ENCODE measurements around the gene ZNF385C. TPM values are rescaled to one million over a fixed set of nuclear protein-coding genes. Genes with fewer than 3 reads are reported as not detected.

ZNF385C gene
- total RNA-seq, 4 donors from 2014 or later = 0.26 to 0.78 TPM; not detected in 2

DNA sequence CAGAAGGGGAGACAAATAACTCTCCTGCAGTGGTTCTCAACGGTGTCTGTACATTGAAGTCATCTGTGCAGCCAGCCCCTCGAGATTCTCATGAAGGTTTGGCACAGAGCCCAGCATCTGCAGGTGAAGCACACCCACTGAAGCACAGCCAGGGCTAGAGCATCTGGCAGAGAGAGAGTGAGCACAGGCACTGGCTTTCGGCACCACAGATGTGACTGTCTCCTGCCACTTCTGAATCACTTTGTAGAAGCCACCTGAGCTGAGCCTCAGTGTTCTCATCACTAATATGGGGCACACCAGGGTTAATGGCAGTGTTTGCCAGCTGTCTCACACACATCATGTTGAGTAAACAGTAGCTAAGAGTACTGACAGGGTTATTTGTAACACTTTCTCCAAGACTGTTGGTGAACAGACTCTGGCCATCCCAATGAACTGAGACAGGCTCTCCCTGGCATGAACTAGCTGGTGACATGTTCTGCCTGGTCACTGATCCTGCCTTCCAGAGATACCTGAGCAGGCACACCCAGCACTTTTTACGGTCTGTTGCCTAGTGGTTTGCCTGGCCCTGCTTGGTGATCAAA is 35.3 kb upstream of the ZNF385C start:
- peak in 1 of 2 donors; percentile 45 for ATAC-seq
- in situ Hi-C loops (cut with MboI; ENCODE audit: low sequenced_read_pairs in 4 of 4) = no loop called here
- TF ChIP-seq CTCF (IDR thresholded peaks at IDR 0.05 in 4 of 5, conservative IDR thresholded peaks at IDR 0.05 in 1 of 5) (no peak), POLR2A (IDR thresholded peaks at IDR 0.05) (no peak)
- no peaks in the 10 kb centered on the region for H3K9me3 ChIP-seq
- H3K36me3 ChIP-seq = peaks cover 0 to 20% of the 10 kb centered on the region in 2 donors
- intact Hi-C loops (cut with DNase I; ENCODE audit: low total_unique reads) = no loop called here
- H3K27ac ChIP-seq = peak overlapping the region; percentile 45 to 75 (median 70)
- no peak for DNase-seq
- no peak overlapping the region for H3K4me3 ChIP-seq
- peaks cover 93 to 96% of the 10 kb centered on the region in 2 donors for H3K4me1 ChIP-seq
- H3K27me3 ChIP-seq = no peaks in the 10 kb centered on the region

DNA sequence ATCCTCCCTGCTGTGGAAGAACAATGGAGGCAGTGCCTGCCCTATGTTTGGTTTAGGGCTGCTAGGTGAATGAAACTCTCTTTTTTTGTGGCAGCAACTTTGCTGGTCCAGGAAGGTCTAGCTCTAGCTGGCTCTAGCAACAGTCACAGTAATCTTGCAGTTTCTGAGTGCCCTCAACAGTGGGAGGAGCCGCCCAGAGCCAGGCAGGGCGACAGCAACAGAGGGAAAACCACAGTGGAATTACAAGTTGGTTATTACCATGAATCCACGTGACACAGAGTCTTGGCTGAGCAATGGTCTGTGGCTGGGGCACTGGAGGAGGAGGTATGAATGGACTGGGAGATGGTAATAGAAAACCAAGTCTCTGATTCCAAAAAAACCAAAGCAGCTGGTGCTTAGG is 34.7 kb upstream of the ZNF385C start:
- ATAC-seq (peak; percentile 71 to 77), DNase-seq (peak; percentile 53 to 59)
- in situ Hi-C loops (cut with MboI; ENCODE audit: low sequenced_read_pairs in 4 of 4) = no loop called here
- Histone ChIP-seq H3K36me3 (peaks cover 0 to 26% of the 10 kb centered on the region in 2 donors), H3K27ac (peak overlapping the region; percentile 45 to 75 (median 70)), H3K4me1 (peaks cover 87 to 93% of the 10 kb centered on the region in 2 donors), H3K4me3 (peak overlapping the region in 1 of 4 donors; percentile 0), H3K9me3 (no peaks in the 10 kb centered on the region), H3K27me3 (no peaks in the 10 kb centered on the region)
- intact Hi-C loops (cut with DNase I; ENCODE audit: low total_unique reads) = no loop called here
- TF ChIP-seq CTCF (IDR thresholded peaks at IDR 0.05 in 4 of 5, conservative IDR thresholded peaks at IDR 0.05 in 1 of 5) = no peak
- no peak for TF ChIP-seq POLR2A (IDR thresholded peaks at IDR 0.05)

DNA sequence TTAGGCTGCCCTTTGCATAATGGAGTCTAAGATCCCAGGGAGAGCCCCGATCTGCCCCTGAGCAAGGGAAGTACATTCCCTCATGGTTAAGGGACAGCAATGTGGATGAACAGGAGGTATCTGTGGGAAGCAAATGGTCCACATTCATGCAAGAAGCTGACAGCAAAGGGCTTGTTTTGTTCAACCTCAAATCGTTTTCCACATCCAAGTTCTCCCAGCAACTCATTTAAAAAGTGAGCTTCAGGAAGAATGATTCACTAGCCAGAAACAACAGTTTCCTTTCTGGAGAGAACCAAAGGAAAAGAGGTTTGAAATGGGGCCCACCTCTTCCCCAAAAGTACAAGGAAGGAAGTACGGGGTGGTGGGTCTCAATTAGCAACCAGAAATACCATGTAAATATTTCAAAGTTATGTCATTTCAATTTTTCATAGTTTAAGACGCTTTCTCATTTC is 33.7 kb upstream of the ZNF385C start:
- H3K27ac ChIP-seq = peak overlapping the region; percentile 56 to 75 (median 70)
- H3K27me3 ChIP-seq = no peaks in the 10 kb centered on the region
- in situ Hi-C loops (cut with MboI; ENCODE audit: low sequenced_read_pairs in 4 of 4) (no loop called here), intact Hi-C loops (cut with DNase I; ENCODE audit: low total_unique reads) (no loop called here)
- no peaks in the 10 kb centered on the region for H3K9me3 ChIP-seq
- TF ChIP-seq CTCF (IDR thresholded peaks at IDR 0.05 in 4 of 5, conservative IDR thresholded peaks at IDR 0.05 in 1 of 5) (no peak), POLR2A (IDR thresholded peaks at IDR 0.05) (no peak)
- H3K36me3 ChIP-seq = peaks cover 0 to 36% of the 10 kb centered on the region in 2 donors
- DNase-seq (no peak), ATAC-seq (no peak)
- peak overlapping the region in 1 of 4 donors; percentile 0 for H3K4me3 ChIP-seq
- H3K4me1 ChIP-seq = peaks cover 77 to 84% of the 10 kb centered on the region in 2 donors

GRCh38 chr17:42131232-42131631 is 33.0 kb upstream of the ZNF385C start:
- DNase-seq (no peak), ATAC-seq (no peak)
- Histone ChIP-seq H3K27ac (peak overlapping the region; percentile 56 to 75 (median 70)), H3K27me3 (no peaks in the 10 kb centered on the region), H3K36me3 (peaks cover 0 to 40% of the 10 kb centered on the region in 2 donors), H3K9me3 (no peaks in the 10 kb centered on the region), H3K4me1 (peaks cover 72 to 76% of the 10 kb centered on the region in 2 donors), H3K4me3 (no peak overlapping the region)
- TF ChIP-seq CTCF (IDR thresholded peaks at IDR 0.05 in 4 of 5, conservative IDR thresholded peaks at IDR 0.05 in 1 of 5) (no peak), POLR2A (IDR thresholded peaks at IDR 0.05) (no peak)
- in situ Hi-C loops (cut with MboI; ENCODE audit: low sequenced_read_pairs in 4 of 4) = no loop called here
- intact Hi-C loops (cut with DNase I; ENCODE audit: low total_unique reads) = no loop called here

Measured in gastrocnemius medialis (tissue), 4 donors.